DOHH2 (cell line): Measurements from ENCODE around the gene FRRS1L.

Experiments
- H3F3A ChIP-seq: fragments of 200-600 bp; sonication (generic), shearing (Covaris generic); 2 replicates; pipeline ENCODE4 v1.6.0; 2016; ENCODE audit warnings: antibody characterized with exemption, mild to moderate bottlenecking; ENCODE audit not compliant: control insufficient read depth, insufficient read depth
- H3K27ac ChIP-seq: fragments of 200-600 bp; sonication (generic); 2 replicates; pipeline ENCODE4 v1.5.1; 2014; ENCODE audit warnings: low read depth, mild to moderate bottlenecking, low read length, moderate library complexity
- H3K27me3 ChIP-seq: fragments of 200-600 bp; sonication (generic); 2 replicates; pipeline ENCODE4 v1.6.1; 2014; ENCODE audit warnings: mild to moderate bottlenecking, low read length, mixed read lengths; ENCODE audit not compliant: control insufficient read depth
- H3K36me3 ChIP-seq: fragments of 200-600 bp; sonication (generic); 2 replicates; pipeline ENCODE4 v1.6.1; 2014; ENCODE audit warnings: mild to moderate bottlenecking, low read length, moderate library complexity, mixed read lengths; ENCODE audit not compliant: control insufficient read depth
- H3K4me1 ChIP-seq: fragments of 200-600 bp; sonication (generic); 2 replicates; pipeline ENCODE4 v1.6.1; 2014; ENCODE audit warnings: mild to moderate bottlenecking, low read length, mixed read lengths; ENCODE audit not compliant: control insufficient read depth
- H3K4me2 ChIP-seq: fragments of 200-600 bp; sonication (generic); 2 replicates; pipeline ENCODE4 v1.6.0; 2014; ENCODE audit warnings: mild to moderate bottlenecking, low read length, moderate library complexity
- H3K4me3 ChIP-seq: fragments of 200-600 bp; sonication (generic); 2 replicates; pipeline ENCODE4 v1.5.1; 2014; ENCODE audit warnings: mild to moderate bottlenecking, low read length, mixed read lengths
- H3K79me2 ChIP-seq: fragments of 200-600 bp; sonication (generic); 2 replicates; pipeline ENCODE4 v1.6.1; 2014; ENCODE audit warnings: mild to moderate bottlenecking, low read length, mixed read lengths; ENCODE audit not compliant: control insufficient read depth
- H3K9me2 ChIP-seq: fragments of 200-600 bp; sonication (generic); replicated peaks from 2 replicates; pipeline ENCODE4 v1.6.1; 2014; ENCODE audit warnings: mild to moderate bottlenecking, low read length, mixed read lengths; ENCODE audit not compliant: control insufficient read depth
- H3K9me3 ChIP-seq: fragments of 200-600 bp; sonication (generic); 2 replicates; pipeline ENCODE4 v1.6.1; 2014; ENCODE audit warnings: antibody characterized with exemption, low read length, mixed read lengths; ENCODE audit not compliant: control insufficient read depth, insufficient read depth
- H4K20me1 ChIP-seq: fragments of 200-600 bp; sonication (generic); 2 replicates; pipeline ENCODE4 v1.6.0; 2014; ENCODE audit warnings: low read depth, mild to moderate bottlenecking, antibody characterized with exemption, low read length, moderate library complexity; ENCODE audit not compliant: control insufficient read depth, insufficient read depth
- EZH2phosphoT487 ChIP-seq: fragments of 200-600 bp; sonication (generic); IDR thresholded peaks from 2 replicates; pipeline ENCODE4 v1.6.1; 2017; ENCODE audit warnings: borderline replicate concordance, mild to moderate bottlenecking, antibody characterized with exemption, low read length, moderate library complexity, mixed read lengths
- TF ChIP-seq, protein P1 (sequence below): fragments of 200-600 bp; sonication (generic); IDR thresholded peaks from one replicate; pipeline ENCODE4 v1.5.1; 2014; ENCODE audit warnings: antibody characterized with exemption, mild to moderate bottlenecking, low read depth, low read length; ENCODE audit not compliant: poor library complexity, severe bottlenecking

Gene FRRS1L

DNA sequence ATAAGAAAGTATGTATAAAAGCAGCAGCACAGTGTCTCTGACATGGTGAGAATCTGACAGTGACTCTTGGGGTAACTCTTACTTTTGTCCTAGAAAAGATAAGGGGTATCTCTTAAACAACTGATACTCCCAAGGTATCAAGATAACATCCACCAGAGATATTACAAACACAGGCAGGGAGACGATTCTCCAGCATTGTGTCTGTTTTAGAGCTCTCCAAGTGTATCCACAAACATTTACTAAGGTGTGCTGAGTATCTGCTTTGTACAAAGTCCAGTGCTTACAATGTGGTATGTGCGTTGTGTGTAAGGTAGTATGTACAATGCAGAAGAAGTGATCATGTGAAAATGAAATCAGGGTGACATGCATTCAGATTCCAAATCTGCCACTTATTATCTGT is 42.9 kb downstream of the FRRS1L start:
- Histone ChIP-seq H4K20me1 (peaks cover under 1% of the 10 kb centered on the region; the same call in 1 of the 2 replicates), H3F3A (no peaks in the 10 kb centered on the region), H3K9me2 (0 out of 2 replicates have a peak, but pooled peaks cover 3% of the 10 kb centered on the region), H3K36me3 (peaks cover under 1% of the 10 kb centered on the region; the same call in 1 of the 2 replicates), H3K4me3 (no peak overlapping the region), H3K4me1 (peaks cover 10% of the 10 kb centered on the region), H3K79me2 (peaks cover 10% of the 10 kb centered on the region), H3K9me3 (no peaks in the 10 kb centered on the region), H3K4me2 (no peak overlapping the region), H3K27ac (no peak overlapping the region), H3K27me3 (no peaks in the 10 kb centered on the region)
- no peak for TF ChIP-seq EZH2phosphoT487
- TF ChIP-seq, protein P1, sequence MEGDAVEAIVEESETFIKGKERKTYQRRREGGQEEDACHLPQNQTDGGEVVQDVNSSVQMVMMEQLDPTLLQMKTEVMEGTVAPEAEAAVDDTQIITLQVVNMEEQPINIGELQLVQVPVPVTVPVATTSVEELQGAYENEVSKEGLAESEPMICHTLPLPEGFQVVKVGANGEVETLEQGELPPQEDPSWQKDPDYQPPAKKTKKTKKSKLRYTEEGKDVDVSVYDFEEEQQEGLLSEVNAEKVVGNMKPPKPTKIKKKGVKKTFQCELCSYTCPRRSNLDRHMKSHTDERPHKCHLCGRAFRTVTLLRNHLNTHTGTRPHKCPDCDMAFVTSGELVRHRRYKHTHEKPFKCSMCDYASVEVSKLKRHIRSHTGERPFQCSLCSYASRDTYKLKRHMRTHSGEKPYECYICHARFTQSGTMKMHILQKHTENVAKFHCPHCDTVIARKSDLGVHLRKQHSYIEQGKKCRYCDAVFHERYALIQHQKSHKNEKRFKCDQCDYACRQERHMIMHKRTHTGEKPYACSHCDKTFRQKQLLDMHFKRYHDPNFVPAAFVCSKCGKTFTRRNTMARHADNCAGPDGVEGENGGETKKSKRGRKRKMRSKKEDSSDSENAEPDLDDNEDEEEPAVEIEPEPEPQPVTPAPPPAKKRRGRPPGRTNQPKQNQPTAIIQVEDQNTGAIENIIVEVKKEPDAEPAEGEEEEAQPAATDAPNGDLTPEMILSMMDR = no peak

DNA sequence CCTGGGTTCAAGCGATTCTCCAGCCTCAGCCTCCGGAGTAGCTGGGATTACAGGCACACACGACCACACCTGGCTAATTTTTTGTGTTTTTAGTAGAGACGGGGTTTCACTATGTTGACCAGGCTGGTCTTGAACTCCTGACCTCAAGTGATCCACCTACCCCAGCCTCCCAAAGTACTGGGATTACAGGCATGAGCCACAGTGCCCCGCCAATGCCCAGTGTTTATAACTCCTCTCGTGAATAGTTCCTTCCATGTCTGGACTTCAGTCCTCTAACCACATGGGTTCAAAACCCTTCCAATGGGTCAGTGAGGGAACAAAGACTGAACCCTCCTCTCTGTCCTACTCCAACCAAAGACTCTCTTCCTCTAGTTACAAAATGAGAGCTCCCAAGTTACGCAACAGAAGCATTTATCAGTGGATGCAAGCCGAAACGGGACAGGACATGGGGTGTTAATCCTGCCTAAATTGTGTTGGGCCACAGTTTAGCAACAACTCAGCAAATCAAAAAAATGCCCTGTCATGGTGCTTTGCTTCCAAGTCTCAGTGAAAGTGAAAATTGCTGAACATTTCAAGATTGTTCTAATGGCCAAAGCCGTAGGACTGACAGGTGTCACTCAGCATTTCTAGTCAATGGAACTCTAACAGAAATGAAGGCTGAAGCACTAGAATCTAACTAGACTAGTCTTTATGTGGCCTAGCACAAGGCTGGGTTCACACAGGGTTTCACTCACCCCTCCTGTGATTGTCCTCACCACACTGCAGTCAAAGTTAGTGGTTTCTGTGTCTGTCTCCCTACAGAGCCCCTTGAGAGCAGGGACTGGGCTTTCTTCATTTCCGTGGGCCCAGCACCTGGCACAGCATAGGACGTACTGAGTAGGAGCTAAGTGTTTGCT is 44.1 kb downstream of the FRRS1L start:
- H3K27ac ChIP-seq = no peak overlapping the region
- H3K79me2 ChIP-seq = peaks cover 22% of the 10 kb centered on the region
- 0 out of 2 replicates have a peak, but pooled peaks cover 3% of the 10 kb centered on the region for H3K9me2 ChIP-seq
- peaks cover 12% of the 10 kb centered on the region for H4K20me1 ChIP-seq
- peaks cover 16% of the 10 kb centered on the region for H3K4me1 ChIP-seq
- no peaks in the 10 kb centered on the region for H3K27me3 ChIP-seq
- H3K9me3 ChIP-seq = no peaks in the 10 kb centered on the region
- no peak overlapping the region for H3K4me3 ChIP-seq
- peaks cover 11% of the 10 kb centered on the region for H3K36me3 ChIP-seq
- no peaks in the 10 kb centered on the region for H3F3A ChIP-seq
- H3K4me2 ChIP-seq = no peak overlapping the region
- TF ChIP-seq EZH2phosphoT487 = no peak
- TF ChIP-seq, protein P1 = no peak

DNA sequence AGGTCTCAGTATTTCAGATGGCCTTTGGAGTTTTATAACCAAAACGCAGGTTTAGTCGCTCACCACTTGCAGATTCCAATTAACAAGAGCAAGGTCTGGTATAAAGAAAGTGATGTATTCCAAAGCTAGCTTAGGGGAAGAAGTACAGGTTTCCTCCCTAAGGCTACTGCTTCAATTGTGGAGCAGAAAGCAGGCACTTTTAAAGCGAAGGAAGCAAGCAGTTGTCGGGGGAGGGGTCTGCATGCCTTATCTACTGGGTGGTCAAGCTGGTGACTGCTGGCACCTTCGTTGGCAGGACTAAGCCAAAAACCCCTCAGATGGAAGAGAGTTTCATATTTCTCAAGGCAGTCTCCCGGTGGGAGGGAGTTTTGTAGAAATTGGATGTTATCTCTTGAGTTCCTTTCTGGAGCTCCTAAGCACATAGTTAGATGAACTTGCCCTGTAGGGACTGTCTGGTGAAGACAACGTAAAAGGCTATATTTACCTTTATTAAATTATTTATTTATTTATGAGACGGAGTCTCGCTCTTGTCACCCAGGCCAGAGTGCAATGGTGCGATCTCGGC is 45.7 kb downstream of the FRRS1L start:
- peaks cover 38% of the 10 kb centered on the region for H3K79me2 ChIP-seq
- peaks cover 32% of the 10 kb centered on the region for H3K4me1 ChIP-seq
- H3K4me3 ChIP-seq = no peak overlapping the region
- H3K36me3 ChIP-seq = peaks cover 26% of the 10 kb centered on the region
- no peaks in the 10 kb centered on the region for H3F3A ChIP-seq
- 0 out of 2 replicates have a peak, but pooled peaks cover 3% of the 10 kb centered on the region for H3K9me2 ChIP-seq
- no peaks in the 10 kb centered on the region for H3K9me3 ChIP-seq
- no peak overlapping the region for H3K27ac ChIP-seq
- no peak overlapping the region for H3K4me2 ChIP-seq
- TF ChIP-seq EZH2phosphoT487 = no peak
- TF ChIP-seq, protein P1 = no peak
- H4K20me1 ChIP-seq = peaks cover 25% of the 10 kb centered on the region
- no peaks in the 10 kb centered on the region for H3K27me3 ChIP-seq
